Neural cell (in vitro differentiated cells): ENCODE data around the gene ASIP. TPM values are rescaled to one million over a fixed set of nuclear protein-coding genes. Genes with fewer than 3 reads are reported as not detected.

ENCODE experiments used
- H2AFZ ChIP-seq: fragments of 200-600, 300-800 bp; sonication (generic), shearing (Covaris generic); 2 replicates; pipeline ENCODE4 v1.6.0; 2014; ENCODE audit warnings: low read depth, mild to moderate bottlenecking, antibody characterized with exemption, low read length, moderate library complexity
- H3F3A ChIP-seq: fragments of 200-600 bp; shearing (Covaris generic); 2 replicates; pipeline ENCODE4 v1.6.1; 2016; ENCODE audit warnings: mild to moderate bottlenecking, moderate library complexity, mixed read lengths, antibody characterized with exemption, low read length; ENCODE audit not compliant: insufficient read depth, poor library complexity, severe bottlenecking
- H3K27ac ChIP-seq: fragments of 200-600, 300-800 bp; sonication (generic), shearing (Covaris generic); 2 replicates; pipeline ENCODE4 v1.5.1; 2014; ENCODE audit warnings: mild to moderate bottlenecking, low read length, moderate library complexity
- H3K27me3 ChIP-seq: fragments of 300-800, 200-600 bp; sonication (generic), shearing (Covaris generic); 2 replicates; pipeline ENCODE4 v1.6.0; 2014; ENCODE audit warnings: mild to moderate bottlenecking, low read depth, low read length, moderate library complexity; ENCODE audit not compliant: insufficient read depth
- H3K36me3 ChIP-seq: fragments of 300-800, 200-600 bp; sonication (generic), shearing (Covaris generic); 2 replicates; pipeline ENCODE4 v1.5.1; 2014; ENCODE audit warnings: mild to moderate bottlenecking, antibody characterized with exemption, low read length, moderate library complexity; ENCODE audit not compliant: insufficient read depth
- H3K4me2 ChIP-seq: fragments of 300-800, 200-600 bp; sonication (generic), shearing (Covaris generic); 2 replicates; pipeline ENCODE4 v1.6.0; 2014; ENCODE audit warnings: mild to moderate bottlenecking, low read length
- H3K4me3 ChIP-seq: fragments of 300-800, 200-600 bp; sonication (generic), shearing (Covaris generic); 2 replicates; pipeline ENCODE4 v1.5.1; 2014; ENCODE audit warnings: mild to moderate bottlenecking, low read length, moderate library complexity
- H3K79me2 ChIP-seq: fragments of 200-600 bp; shearing (Covaris generic); replicated peaks from 2 replicates; pipeline ENCODE4 v1.6.0; 2014; ENCODE audit warnings: mild to moderate bottlenecking, low read length, moderate library complexity; ENCODE audit not compliant: insufficient read depth
- H3K9ac ChIP-seq: fragments of 300-800, 200-600 bp; sonication (generic), shearing (Covaris generic); 2 replicates; pipeline ENCODE4 v1.6.1; 2016; ENCODE audit warnings: mild to moderate bottlenecking, low read length, mixed read lengths
- H3K9me2 ChIP-seq: fragments of 200-600 bp; shearing (Covaris generic); 2 replicates; pipeline ENCODE4 v1.6.1; 2016; ENCODE audit warnings: mild to moderate bottlenecking, low read length, mixed read lengths; ENCODE audit not compliant: insufficient read depth
- H3K9me3 ChIP-seq: fragments of 200-600, 300-800 bp; sonication (generic), shearing (Covaris generic); 2 replicates; pipeline ENCODE4 v1.6.1; 2016; ENCODE audit warnings: mild to moderate bottlenecking, mixed run types, low read length, moderate library complexity, mixed read lengths
- H4K20me1 ChIP-seq: fragments of 200-600 bp; shearing (Covaris generic); 2 replicates; pipeline ENCODE4 v1.6.1; 2016; ENCODE audit warnings: mild to moderate bottlenecking, mixed run types; ENCODE audit not compliant: insufficient read depth
- EP300 ChIP-seq: fragments of 450-650 bp; conservative IDR thresholded peaks from 2 replicates; pipeline ENCODE4 v1.6.1; 2014; ENCODE audit warnings: antibody characterized with exemption, mild to moderate bottlenecking, moderate library complexity; ENCODE audit not compliant: poor library complexity, severe bottlenecking
- EZH2 ChIP-seq: fragments of 200-600, 300-800 bp; shearing (Covaris generic), sonication (generic); IDR thresholded peaks from 2 replicates; pipeline ENCODE4 v1.6.1; 2014; ENCODE audit warnings: antibody characterized with exemption, low read length, borderline replicate concordance, mild to moderate bottlenecking; ENCODE audit not compliant: insufficient read depth, poor library complexity, severe bottlenecking
- MXI1 ChIP-seq: fragments of 450-650 bp; conservative IDR thresholded peaks from 2 replicates; pipeline ENCODE4 v1.6.1; 2014; ENCODE audit warnings: antibody characterized with exemption, mild to moderate bottlenecking; ENCODE audit not compliant: poor library complexity, severe bottlenecking
- POLR2AphosphoS5 ChIP-seq: IDR thresholded peaks from 2 replicates; pipeline ENCODE4 v1.6.1; 2012
- RAD21 ChIP-seq: fragments of 450-650 bp; conservative IDR thresholded peaks from 2 replicates; pipeline ENCODE4 v1.6.1; 2014; ENCODE audit warnings: antibody characterized with exemption, mild to moderate bottlenecking, moderate library complexity
- SMC3 ChIP-seq: fragments of 450-650 bp; conservative IDR thresholded peaks from 2 replicates; pipeline ENCODE4 v1.6.1; 2014; ENCODE audit warnings: antibody characterized with exemption, mild to moderate bottlenecking, moderate library complexity; ENCODE audit not compliant: poor library complexity
- TAF1 ChIP-seq: IDR thresholded peaks from 2 replicates; pipeline ENCODE4 v1.6.1; 2012; ENCODE audit warnings: low read depth
- polyA minus RNA-seq: library from RNA; depleted of rRNA, polyadenylated mRNA; stranded (reverse); fragments of >200 nt; gene quantifications from 2 replicates; pipeline ENCODE4 v1.2.3, GENCODE V29; 2014
- polyA plus RNA-seq: library from polyadenylated mRNA; depleted of rRNA; stranded (reverse); fragments of >200 nt; gene quantifications from 2 replicates; pipeline ENCODE4 v1.2.3, GENCODE V29; 2014
- TF ChIP-seq, protein P1 (sequence below): fragments of 450-650 bp; IDR thresholded peaks from 2 replicates; pipeline ENCODE4 v1.5.1; 2014; ENCODE audit warnings: antibody characterized with exemption, mild to moderate bottlenecking, moderate library complexity; ENCODE audit not compliant: poor library complexity, severe bottlenecking
- TF ChIP-seq, protein P2 (sequence below): IDR thresholded peaks from 2 replicates; pipeline ENCODE4 v1.6.1; 2012; ENCODE audit warnings: borderline replicate concordance

The ASIP gene, protein sequence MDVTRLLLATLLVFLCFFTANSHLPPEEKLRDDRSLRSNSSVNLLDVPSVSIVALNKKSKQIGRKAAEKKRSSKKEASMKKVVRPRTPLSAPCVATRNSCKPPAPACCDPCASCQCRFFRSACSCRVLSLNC
- polyA plus RNA-seq: not detected in 2 replicates
- not detected in 2 replicates for polyA minus RNA-seq

DNA sequence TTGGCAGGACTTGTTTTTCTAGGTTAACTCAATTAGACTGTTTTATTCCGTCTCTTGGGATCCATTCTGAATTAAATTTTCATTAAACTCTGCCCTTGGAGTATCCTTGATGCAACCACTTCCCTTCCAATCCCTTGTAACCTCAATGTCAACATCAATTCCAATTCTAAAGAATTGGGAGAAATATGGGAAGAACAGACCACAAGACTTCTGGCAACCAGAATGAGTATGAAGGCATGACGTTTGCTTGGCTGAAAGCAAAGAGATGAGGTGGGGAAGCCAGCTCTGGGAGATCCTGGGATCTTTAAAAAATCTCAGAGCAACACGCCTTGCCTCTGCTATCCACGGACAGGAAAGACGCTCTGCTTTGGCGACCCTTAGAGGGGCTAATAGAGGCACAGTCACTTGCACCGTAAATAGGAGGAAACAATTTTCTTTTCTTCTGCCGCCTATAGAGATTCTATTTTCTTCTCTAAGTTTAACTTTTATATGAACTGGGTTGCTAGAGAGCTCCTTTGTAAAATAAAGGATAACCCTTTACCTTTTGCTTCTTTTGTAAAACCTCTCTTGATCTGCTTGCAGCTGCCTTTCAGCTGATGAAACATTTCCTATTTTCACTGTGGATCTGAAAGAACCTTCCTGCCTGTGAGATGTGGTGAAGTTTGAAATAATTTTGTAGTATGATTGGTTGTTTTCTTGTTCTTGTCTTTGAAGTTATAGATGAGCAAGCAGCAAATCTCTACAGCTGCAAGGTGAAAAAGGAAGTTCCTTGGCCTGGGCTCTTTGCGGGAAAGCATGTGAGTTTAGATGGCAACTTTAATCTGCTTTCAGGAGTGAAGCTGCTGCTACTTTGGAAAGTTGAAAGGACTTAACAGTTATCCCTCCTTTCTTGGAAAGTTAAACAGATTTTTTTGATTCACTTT lies at the start of gene ASIP:
Gene ASIP (plus strand): TSS at position 731 of the 923 bp plus-strand sequence. CDS start 18,952 bp downstream, outside the sequence.
- TF ChIP-seq RAD21 (no peak), MXI1 (no peak), POLR2AphosphoS5 (no peak), TAF1 (no peak), SMC3 (no peak), EP300 (no peak), EZH2 (no peak)
- TF ChIP-seq, protein P1, sequence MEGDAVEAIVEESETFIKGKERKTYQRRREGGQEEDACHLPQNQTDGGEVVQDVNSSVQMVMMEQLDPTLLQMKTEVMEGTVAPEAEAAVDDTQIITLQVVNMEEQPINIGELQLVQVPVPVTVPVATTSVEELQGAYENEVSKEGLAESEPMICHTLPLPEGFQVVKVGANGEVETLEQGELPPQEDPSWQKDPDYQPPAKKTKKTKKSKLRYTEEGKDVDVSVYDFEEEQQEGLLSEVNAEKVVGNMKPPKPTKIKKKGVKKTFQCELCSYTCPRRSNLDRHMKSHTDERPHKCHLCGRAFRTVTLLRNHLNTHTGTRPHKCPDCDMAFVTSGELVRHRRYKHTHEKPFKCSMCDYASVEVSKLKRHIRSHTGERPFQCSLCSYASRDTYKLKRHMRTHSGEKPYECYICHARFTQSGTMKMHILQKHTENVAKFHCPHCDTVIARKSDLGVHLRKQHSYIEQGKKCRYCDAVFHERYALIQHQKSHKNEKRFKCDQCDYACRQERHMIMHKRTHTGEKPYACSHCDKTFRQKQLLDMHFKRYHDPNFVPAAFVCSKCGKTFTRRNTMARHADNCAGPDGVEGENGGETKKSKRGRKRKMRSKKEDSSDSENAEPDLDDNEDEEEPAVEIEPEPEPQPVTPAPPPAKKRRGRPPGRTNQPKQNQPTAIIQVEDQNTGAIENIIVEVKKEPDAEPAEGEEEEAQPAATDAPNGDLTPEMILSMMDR: no peak
- TF ChIP-seq, protein P2, sequence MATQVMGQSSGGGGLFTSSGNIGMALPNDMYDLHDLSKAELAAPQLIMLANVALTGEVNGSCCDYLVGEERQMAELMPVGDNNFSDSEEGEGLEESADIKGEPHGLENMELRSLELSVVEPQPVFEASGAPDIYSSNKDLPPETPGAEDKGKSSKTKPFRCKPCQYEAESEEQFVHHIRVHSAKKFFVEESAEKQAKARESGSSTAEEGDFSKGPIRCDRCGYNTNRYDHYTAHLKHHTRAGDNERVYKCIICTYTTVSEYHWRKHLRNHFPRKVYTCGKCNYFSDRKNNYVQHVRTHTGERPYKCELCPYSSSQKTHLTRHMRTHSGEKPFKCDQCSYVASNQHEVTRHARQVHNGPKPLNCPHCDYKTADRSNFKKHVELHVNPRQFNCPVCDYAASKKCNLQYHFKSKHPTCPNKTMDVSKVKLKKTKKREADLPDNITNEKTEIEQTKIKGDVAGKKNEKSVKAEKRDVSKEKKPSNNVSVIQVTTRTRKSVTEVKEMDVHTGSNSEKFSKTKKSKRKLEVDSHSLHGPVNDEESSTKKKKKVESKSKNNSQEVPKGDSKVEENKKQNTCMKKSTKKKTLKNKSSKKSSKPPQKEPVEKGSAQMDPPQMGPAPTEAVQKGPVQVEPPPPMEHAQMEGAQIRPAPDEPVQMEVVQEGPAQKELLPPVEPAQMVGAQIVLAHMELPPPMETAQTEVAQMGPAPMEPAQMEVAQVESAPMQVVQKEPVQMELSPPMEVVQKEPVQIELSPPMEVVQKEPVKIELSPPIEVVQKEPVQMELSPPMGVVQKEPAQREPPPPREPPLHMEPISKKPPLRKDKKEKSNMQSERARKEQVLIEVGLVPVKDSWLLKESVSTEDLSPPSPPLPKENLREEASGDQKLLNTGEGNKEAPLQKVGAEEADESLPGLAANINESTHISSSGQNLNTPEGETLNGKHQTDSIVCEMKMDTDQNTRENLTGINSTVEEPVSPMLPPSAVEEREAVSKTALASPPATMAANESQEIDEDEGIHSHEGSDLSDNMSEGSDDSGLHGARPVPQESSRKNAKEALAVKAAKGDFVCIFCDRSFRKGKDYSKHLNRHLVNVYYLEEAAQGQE: no peak
- H2AFZ ChIP-seq: no peak within 1 kb of the TSS

DNA sequence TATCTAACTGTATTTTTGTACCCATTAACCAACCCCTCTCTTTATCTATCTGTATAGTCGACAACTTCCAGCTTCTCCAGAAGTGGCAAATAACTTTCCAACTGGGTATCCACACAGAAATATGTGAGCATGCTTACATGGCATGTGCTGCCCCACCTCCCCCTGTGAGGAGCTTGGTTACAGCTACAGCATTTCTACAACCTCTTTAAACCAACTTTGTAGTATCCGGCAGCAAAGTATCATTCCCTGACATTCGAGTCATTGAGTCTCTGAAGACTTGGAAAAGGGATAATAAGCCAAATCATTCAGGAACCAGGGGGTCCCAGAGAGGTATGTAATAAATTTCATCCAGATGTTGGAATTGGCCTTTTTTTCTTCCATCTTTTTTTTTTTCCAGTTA lies 48.2 kb upstream of the ASIP start:
- H3K4me3 ChIP-seq: no peak overlapping the region
- H3K9me3 ChIP-seq: no peaks in the 10 kb centered on the region
- H3K27ac ChIP-seq: no peak overlapping the region
- H3F3A ChIP-seq: no peaks in the 10 kb centered on the region
- no peak for TF ChIP-seq RAD21
- no peak for TF ChIP-seq MXI1
- no peak for TF ChIP-seq EP300
- no peak for TF ChIP-seq POLR2AphosphoS5
- TF ChIP-seq EZH2: no peak
- no peak for TF ChIP-seq SMC3
- TF ChIP-seq TAF1: no peak
- H3K27me3 ChIP-seq: no peaks in the 10 kb centered on the region
- no peaks in the 10 kb centered on the region for H3K9me2 ChIP-seq
- no peaks in the 10 kb centered on the region for H3K79me2 ChIP-seq
- H4K20me1 ChIP-seq: no peaks in the 10 kb centered on the region
- H3K36me3 ChIP-seq: no peaks in the 10 kb centered on the region
- H3K4me2 ChIP-seq: no peak overlapping the region
- H3K9ac ChIP-seq: no peak overlapping the region
- H2AFZ ChIP-seq: no peak overlapping the region

More for the DNA sequence above, at the start of gene ASIP:
- Histone ChIP-seq H3K4me3 (no peak within 1 kb of the TSS), H3K79me2 (no peaks in the 10 kb centered on the region), H3K9ac (no peak within 1 kb of the TSS), H3K27me3 (no peaks in the 10 kb centered on the region), H3K27ac (no peak within 1 kb of the TSS), H3F3A (no peaks in the 10 kb centered on the region), H3K9me3 (no peaks in the 10 kb centered on the region), H3K36me3 (no peaks in the 10 kb centered on the region), H4K20me1 (no peaks in the 10 kb centered on the region), H3K9me2 (no peaks in the 10 kb centered on the region), H3K4me2 (no peak within 1 kb of the TSS)
